Head of caudate nucleus (tissue), 42 donors: ENCODE measurements around the gene FRY.

ENCODE experiments used
- DNase-seq, 42 donors: peaks; one replicate each; pipeline versions ENCODE4 v3.0.0 to v3.0.0-alpha.2; 2020 to 2021; ENCODE audit warnings: mixed read lengths in 7 of 42
- intact Hi-C: fragments of 100-400 bp; cut with DNase I; formaldehyde crosslinking; loops from one replicate; pipeline ENCODE4 v1.15.0; 2022

The FRY gene

GRCh38 chr13:32147976-32148375, 116.4 kb downstream of the FRY start:
- no peak for DNase-seq
- intact Hi-C loops: no loop called here

- DNase-seq: no peak
- intact Hi-C loops: no loop called here
Measured at GRCh38 chr13:32150239-32150638, 118.7 kb downstream of the FRY start.

- peak in 7 of 42 donors; percentile 11 to 56 (median 21) for DNase-seq
- intact Hi-C loops: no loop called here
Measured at GRCh38 chr13:32150794-32151193, 119.2 kb downstream of the FRY start.

- intact Hi-C loops: no loop called here
- DNase-seq: no peak
Measured at GRCh38 chr13:32151240-32151639, 119.7 kb downstream of the FRY start.

GRCh38 chr13:32153056-32153455, 121.5 kb downstream of the FRY start:
- no peak for DNase-seq
- intact Hi-C loops: no loop called here

- intact Hi-C loops: no loop called here
- no peak for DNase-seq
Measured at GRCh38 chr13:32159137-32159869, 127.7 kb downstream of the FRY start.

- DNase-seq: no peak
- intact Hi-C loops: no loop called here
Measured at GRCh38 chr13:32162395-32163005, 130.9 kb downstream of the FRY start.

GRCh38 chr13:32164622-32165268, 133.2 kb downstream of the FRY start:
- peak in 26 of 42 donors; percentile 8 to 81 (median 38) for DNase-seq
- intact Hi-C loops: no loop called here

- intact Hi-C loops: no loop called here
Measured at GRCh38 chr13:32165796-32166195, 134.2 kb downstream of the FRY start.

GRCh38 chr13:32168131-32168530, 136.6 kb downstream of the FRY start:
- no peak for DNase-seq
- intact Hi-C loops: no loop called here

More at GRCh38 chr13:32165796-32166195, 134.2 kb downstream of the FRY start:
- DNase-seq: peak in 40 of 42 donors; percentile 10 to 81 (median 60)

GRCh38 chr13:32170841-32171240, 139.3 kb downstream of the FRY start:
- intact Hi-C loops: no loop called here
- DNase-seq: no peak

GRCh38 chr13:32173881-32174280, 142.3 kb downstream of the FRY start:
- intact Hi-C loops: no loop called here
- DNase-seq: no peak

- DNase-seq: no peak
- intact Hi-C loops: no loop called here
Measured at GRCh38 chr13:32174366-32174765, 142.8 kb downstream of the FRY start.

- peak in 32 of 42 donors; percentile 13 to 83 (median 50) for DNase-seq
- intact Hi-C loops: no loop called here
Measured at GRCh38 chr13:32175307-32175706, 143.7 kb downstream of the FRY start.

- no peak for DNase-seq
Measured at GRCh38 chr13:32175943-32176342, 144.4 kb downstream of the FRY start.

GRCh38 chr13:32176696-32177095, 145.1 kb downstream of the FRY start:
- intact Hi-C loops: no loop called here

More at GRCh38 chr13:32175943-32176342, 144.4 kb downstream of the FRY start:
- intact Hi-C loops: no loop called here

GRCh38 chr13:32178763-32179162, 147.2 kb downstream of the FRY start:
- peak in 2 of 42 donors; percentile 14 to 19 for DNase-seq
- intact Hi-C loops: no loop called here

More at GRCh38 chr13:32176696-32177095, 145.1 kb downstream of the FRY start:
- no peak for DNase-seq

- peak in 23 of 42 donors; percentile 12 to 76 (median 41) for DNase-seq
- intact Hi-C loops: no loop called here
Measured at GRCh38 chr13:32179708-32180107, 148.1 kb downstream of the FRY start.

- DNase-seq: no peak
- intact Hi-C loops: no loop called here
Measured at GRCh38 chr13:32187651-32188050, 156.1 kb downstream of the FRY start.

GRCh38 chr13:32191452-32191998, 160.0 kb downstream of the FRY start:
- intact Hi-C loops: no loop called here
- no peak for DNase-seq
